HG02852 (cell line): ENCODE data around the gene TIE1.

Source experiments
- ATAC-seq: cut with Tn5 transposase; IDR thresholded peaks from one replicate; pipeline ENCODE4 v1.9.1; 2021; ENCODE audit warnings: mild to moderate bottlenecking, moderate library complexity; ENCODE audit not compliant: unreplicated experiment

The TIE1 gene

DNA sequence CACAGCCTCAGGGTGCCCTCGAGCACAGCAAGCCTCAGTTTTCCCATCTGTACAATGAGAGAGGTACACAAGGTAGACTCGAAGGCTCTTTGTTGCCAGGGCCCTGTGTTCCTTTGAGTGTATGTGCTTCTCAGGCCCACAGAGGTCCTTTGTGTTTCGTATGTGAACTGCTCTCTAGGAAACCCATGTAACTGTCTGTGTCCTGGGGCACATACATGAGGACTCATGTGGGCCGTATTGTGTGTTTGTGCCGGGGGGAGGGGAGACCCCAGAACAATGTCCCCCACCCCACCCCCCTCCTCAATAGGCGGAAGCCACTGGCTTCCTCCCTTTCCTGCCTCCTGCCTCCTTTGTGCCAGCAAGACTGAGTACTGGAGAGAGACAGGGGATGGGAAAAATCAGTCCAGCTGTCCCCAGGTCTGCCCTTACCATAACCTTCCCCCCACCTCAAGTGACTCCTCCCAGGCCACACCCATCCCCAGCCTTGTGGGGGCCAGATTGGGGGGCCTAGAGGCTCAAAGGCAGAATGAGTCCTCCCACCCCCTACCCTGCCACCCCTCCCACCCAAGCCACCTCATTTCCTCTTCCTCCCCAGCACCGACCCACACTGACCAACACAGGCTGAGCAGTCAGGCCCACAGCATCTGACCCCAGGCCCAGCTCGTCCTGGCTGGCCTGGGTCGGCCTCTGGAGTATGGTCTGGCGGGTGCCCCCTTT lies at the start of gene TIE1:
Gene TIE1, plus strand, starts transcription at position 605 of the 717 bp plus-strand sequence. Its CDS starts 90 bp downstream, at position 695.
- no peak for ATAC-seq

DNA sequence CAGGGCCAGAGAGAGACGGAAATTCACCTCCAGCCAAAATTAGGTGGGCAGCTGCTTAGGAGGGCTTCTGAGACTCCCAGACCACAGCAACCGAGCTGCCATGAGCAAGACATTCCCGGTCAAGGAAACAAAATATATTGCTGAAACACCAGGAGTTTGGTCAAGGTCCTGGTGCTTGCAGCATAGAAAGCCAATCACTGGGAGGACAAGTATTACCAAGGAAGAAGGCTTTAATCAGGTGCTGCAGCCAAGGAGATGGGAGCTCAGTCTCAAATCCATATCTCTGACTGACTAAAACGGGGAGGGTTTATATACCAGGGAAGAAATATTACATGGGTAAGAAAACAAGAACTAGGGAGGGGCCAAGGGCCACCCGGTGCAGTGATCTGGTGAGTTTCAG lies 49.8 kb upstream of the TIE1 start:
- ATAC-seq = no peak

DNA sequence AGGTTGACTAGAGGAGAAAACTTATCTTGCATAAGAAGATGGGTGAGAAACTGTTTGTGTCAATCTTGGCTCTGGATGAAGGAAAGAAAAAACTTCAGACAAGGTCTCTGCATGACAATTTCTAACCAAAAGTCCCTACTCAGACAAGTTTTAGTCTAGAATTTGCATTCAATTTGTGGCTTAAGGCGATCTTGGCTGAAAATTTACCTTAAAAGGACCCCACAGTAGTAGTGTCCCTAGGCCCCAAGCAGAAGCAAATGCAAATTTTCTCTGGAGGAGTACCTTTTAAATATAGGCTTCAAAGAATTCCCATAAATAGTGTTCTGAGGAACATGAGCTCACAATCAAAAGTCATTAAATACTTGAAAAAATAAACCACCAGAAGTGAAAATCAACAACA lies 48.6 kb upstream of the TIE1 start:
- no peak for ATAC-seq

DNA sequence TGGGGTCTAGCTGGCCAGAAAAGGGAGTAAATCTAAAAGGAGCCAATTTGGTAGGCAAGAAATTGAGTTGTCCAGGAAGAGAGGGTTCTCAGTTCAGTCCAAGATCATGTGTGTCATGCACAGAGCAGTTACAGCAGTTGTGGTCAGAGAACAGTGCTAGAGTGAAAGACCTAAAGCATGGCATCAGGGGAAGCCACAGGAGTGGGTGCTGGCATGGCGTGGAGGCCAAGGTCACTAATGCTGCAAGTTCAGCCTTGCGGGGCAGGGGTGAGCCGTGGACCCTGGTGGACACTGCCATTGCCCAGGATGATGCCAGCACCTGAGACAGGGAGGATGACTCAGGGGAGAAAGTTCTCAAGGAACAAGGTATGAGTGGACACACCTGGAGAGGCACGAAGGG lies 47.6 kb upstream of the TIE1 start:
- no peak for ATAC-seq

DNA sequence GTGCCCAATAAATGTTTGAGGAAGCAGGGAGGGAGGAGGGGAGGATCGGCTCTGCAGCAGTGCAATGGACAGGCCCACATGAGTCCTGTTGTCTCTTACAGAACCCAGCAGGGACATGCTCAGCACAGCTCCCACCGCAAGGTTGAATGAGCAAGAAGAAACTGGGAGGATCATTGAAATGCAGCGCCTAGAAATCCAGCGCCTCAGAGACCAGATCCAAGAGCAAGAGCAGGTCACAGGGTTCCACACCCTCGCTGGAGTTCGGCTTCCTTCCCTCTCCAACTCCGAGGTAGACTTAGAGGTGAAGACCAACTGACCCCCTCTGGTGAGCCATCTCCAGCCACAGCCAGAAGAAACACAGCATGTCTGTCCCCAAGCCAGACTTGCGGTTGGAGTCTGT lies 46.9 kb upstream of the TIE1 start:
- no peak for ATAC-seq

DNA sequence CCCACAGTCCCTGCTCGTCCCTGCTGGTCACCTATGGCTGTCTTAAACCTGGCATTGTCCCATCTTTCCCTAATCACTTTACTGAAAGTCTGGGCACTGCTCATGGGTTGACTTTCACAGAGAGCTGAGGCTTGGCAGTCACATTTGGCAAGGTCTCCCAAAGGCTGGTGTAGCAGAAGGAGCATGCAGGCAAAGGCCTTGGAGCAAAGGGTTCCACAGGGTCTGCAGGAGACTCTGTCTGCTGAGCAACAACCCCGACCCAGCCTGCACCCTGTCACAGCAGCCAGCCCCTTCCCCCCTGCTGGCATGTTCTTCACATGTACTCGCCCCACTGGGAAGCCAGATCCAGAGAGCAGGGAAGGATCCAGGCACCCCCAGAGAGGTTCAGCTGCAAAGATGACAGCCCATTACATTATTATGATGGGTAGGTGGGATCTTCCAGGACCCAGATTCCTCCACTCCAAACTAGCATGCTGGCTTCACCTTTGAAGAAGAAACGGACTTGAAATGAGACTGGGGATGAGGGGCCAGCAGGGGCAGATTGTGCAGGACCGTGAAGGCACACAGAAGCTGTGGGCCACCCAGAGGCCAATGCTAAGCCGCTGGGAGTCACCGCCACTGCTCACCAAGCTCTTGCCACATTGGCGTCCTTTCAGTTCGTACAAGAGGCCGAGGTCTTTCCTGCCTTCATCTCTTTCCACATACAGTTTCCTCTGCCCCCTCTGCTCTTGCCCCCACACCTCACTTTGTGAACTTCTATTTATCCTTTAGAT lies 45.2 kb upstream of the TIE1 start:
- no peak for ATAC-seq

DNA sequence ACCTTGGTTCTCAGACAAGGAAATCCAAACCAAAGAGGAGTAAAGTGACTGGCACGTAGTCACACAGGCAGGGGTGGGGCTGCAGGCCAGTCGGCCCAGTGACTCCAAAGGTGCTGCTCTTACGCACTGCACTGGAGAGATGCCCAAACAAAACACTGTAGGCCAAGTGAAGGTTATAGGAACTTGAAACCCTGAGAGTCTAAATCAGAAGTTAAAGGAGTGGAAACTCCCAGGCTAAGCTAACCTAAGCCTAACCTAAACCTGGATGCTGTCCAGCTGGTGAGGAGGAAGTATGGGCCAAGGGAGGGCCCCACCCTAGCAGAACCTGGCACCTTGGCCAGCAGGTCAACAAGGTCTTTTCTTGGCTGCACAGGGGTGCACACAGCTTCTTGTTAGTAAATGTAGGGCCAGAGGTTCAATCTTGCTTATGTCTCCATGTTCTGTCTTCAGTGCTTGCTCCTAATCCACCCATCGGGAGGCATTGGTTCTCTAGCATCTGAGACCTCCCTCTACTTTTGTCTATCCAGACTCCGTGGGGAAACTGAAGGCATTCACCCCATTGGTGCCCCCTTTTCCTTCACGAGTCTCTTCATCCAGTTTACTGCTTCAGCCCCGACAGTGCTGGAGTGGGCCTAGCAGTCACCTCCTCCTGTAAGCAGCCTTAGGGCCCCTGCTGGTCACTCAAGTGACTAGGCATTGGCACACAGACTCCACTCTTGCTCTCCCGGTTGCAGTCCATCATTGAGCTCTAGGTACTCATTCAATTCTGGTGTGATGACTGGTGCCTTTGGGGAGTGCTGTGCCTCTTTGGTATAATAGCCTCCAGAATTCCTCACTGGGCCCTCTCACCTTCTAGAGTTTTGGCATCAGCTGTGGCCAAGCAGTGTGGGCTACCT lies 43.9 kb upstream of the TIE1 start:
- ATAC-seq = no peak

DNA sequence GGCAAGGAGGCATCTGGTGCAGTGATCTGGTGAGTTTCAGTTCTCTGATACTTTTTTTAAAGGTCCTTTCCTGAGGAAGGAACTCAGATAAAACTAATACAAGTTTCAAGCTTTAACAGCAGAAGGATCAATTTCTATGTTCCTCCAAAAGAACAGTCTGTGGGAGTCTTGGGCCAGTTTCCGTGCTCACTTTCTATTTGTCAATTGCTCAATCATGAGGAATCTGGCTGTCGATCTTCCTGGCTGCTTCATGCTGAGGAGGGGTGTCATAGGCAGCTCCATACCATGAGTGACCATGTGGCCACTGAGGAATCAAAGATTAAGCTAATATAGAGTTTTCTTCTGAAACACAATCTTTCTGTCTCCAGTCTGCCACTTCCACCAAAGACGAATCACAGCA lies 42.4 kb upstream of the TIE1 start:
- ATAC-seq = no peak

DNA sequence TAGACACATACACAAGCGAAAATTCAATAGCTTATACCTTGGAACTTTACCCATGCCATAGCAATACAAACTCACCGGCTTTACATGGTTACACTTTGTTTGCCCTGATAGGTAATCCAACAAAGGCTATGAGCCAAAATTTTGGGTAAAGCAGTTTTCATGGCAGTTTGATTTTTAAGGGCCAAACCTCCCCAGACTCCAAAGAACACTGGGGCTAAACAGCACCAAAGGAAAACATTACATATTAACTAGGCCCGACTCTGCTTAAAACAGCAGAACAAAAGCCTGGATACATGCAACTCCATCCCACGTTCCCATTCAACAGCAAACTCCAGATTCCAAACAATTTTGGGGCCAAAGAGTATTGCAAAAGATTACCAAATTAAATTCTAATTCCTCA lies 35.4 kb upstream of the TIE1 start:
- no peak for ATAC-seq

DNA sequence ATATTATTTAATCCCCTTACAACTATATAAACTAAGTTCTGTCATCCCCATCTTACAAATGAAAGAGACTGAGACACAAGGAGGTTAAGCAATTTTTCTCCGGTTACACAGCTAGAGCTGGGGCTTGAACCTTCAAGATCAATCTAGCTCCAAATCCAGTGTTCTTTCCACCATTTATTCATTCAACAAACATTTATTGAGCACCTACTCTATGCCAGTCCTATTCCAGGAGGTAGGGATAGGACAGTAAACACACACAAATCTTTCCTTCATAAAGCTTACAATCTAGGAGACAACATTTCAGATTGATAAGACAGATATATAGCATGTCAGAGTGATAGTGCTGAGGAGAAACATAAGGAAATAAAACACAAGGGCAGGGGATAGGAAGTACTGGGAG lies 33.9 kb upstream of the TIE1 start:
- ATAC-seq = no peak

DNA sequence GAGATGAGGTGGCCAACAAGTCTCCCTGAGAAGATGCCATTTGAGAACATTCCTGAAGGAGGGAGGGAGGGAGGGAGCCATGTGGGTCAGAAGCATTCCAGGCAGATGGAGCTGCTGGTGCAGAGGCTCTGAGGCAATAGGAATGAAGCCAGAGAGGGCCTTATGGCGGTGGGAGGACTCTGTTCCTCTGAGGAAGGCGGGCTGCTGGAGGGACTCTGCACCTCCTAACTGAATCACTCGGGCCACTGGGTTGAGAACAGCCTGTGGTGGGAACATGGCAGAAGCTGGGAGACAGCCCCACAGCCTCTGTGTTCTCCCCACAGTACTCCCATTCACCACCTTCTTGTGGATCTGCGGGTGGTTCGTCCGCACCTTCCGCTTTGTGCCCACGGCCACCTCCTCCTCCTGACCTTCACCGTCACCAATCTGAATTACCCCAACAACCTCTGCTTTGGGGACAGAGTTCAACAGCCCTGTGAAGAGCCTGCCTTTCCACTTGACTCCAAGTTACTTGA lies 33.4 kb upstream of the TIE1 start:
- ATAC-seq = no peak

DNA sequence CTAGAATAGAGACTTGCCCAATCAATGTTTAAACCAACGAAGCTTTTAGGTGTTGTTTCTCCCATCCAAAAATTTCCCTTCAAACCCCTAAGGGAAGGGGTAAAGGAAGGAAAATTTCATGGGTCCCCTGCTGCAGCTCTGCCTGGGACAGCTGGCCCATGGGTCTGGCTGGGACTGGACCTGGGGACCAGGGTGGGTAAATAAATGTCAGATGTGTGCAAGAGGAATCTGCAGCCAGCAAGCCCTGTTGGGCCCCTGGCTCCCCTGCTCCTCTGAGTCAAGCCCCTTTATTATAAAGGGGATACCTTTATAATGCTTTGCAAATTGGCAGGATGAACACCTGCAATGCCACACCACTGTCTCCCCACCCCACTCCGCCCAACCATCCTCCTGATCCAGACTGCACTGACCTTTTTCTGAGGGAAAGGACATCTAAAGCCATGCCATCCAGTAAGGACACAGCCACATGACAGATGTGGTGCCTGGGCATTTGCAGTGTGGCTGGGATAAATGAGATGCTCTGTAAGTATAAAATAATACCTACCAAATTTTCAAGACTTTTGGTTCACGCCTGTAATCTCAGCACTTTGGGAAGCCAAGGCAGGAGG lies 32.9 kb upstream of the TIE1 start:
- no peak for ATAC-seq

DNA sequence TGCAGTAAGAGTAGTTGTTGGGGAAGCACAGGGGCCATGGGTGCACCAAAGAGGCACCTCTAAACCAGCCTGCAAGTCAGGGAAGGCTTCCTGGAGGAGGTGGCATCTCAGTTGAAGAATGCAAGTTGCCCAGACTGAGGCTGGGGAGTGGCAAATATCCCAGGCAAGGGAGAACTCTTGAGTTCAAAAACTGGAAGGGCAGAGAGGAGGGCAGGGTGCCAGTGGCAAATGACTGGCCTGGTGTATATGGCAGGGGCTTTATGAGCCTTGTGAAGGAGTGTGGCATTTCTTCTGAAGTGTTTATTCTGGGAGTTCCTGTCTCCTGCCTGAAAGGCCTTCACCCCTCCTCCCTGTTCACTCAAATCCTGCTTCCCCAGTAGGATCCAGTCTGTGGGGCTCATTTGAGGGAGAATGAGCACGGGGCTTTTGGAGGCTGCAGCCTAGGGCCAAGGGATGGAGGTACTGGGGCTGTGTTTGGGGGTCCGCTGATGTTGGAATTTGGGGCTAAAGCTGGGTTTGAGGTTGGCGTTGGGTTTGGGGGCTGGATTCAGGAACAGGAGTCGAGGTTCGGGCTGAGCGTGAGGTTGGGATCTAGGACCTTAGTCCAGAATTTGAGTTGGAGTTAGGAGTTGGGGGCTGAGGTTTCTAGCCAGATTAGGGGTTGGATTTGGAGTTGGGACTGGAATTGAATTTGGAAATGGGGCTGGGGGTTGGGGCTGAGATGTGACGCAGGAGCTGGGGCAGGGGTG lies 31.0 kb upstream of the TIE1 start, which contains the start of gene TMEM125:
Gene TMEM125, plus strand, starts transcription at position 357 of the 749 bp plus-strand sequence. CDS start 2,740 bp downstream, outside the sequence.
- no peak for ATAC-seq

DNA sequence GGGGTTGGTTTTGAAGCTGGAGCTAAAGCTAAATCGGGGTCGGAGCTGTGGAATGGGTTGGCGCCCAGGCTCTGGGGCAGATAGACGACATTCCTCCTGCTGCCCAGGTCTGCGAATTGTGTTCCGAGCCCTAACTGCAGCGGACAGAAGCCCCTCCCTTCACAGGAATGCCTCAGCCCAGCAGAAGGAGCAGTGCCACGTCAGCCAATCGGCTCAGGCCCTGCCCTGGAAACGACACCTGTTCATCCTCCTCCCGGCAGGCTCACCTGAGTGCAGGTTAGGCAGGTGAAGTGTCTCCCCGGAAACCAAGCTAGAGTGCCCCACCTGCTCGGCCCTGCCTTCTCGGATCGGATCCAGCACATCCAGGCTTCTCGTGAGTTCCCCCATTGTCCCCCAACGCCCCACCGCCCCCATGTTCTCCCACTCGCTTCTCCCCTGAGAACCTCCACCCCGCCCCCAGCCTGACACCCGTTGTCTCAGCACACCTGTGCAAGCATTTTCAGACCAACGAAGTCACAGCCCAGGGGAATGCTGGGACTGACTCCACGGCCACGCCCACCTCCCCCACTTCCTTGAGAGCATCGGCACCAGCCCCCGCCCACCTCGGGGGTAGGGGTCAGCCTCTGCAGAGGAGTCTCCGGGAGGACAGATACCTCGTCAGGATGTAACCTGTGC lies 30.2 kb upstream of the TIE1 start:
- no peak for ATAC-seq

DNA sequence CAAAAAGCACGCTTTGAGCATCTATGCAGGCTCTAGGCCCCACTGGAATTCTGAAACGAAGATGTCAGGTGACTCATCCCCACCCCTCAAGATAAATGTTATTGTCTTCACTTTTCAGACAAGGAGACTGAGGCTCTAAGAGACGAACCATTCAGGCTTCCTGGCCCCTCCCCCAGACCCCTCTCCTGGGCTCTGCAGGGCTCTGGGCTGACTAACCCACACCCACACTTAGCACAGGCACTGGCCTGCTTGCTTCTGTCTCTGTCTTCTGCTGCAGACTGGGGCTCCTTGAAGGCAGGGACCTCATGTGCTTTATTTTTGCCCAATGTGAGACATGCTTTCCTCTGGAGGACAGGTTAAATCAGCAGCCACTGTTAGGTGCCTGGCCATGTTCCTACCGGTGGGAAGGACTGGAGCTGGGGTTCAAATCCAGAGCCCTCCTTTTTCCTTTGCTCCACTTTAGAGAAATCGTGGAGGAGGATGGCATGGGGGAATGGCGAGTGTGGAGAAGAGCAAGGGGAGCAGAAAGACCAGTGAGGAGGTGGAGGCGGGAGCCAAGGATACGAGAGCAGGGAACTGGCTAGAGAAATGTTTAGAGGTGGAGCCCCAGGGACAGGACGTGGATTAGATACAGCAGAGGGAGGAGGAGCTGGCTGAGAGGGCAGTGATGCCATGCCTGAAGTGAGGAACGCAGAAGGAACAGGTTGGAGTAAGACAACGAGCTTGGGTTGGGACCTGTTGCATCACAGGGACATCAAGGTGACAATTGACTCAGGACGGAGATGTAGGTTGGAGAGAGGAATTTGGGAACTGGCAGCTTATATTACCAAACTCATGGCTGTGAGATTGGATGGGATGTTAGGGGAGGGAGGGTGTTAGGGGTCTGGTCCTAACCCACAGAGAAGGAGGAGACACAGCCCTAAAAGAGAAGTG lies 29.3 kb upstream of the TIE1 start:
- ATAC-seq = no peak

DNA sequence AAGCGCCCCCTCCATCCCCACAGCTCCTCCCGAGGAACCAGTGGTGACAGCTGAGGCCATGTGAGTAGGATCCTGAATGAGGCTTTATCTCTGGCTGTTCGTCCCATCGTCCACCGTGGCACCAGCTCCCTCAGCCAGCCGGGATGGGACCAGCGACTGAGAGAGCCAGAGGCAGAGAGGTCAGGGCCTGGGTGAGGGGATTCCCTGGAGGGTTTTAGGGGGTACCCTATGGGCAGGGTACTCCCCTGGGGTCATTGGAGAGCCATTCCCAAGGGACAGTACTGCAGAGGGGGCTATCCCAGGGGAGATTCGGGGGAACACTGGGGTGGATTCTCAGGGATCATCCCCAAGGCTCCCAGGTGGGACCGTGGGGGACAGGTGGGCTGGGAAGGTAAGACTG lies 28.6 kb upstream of the TIE1 start:
- no peak for ATAC-seq

DNA sequence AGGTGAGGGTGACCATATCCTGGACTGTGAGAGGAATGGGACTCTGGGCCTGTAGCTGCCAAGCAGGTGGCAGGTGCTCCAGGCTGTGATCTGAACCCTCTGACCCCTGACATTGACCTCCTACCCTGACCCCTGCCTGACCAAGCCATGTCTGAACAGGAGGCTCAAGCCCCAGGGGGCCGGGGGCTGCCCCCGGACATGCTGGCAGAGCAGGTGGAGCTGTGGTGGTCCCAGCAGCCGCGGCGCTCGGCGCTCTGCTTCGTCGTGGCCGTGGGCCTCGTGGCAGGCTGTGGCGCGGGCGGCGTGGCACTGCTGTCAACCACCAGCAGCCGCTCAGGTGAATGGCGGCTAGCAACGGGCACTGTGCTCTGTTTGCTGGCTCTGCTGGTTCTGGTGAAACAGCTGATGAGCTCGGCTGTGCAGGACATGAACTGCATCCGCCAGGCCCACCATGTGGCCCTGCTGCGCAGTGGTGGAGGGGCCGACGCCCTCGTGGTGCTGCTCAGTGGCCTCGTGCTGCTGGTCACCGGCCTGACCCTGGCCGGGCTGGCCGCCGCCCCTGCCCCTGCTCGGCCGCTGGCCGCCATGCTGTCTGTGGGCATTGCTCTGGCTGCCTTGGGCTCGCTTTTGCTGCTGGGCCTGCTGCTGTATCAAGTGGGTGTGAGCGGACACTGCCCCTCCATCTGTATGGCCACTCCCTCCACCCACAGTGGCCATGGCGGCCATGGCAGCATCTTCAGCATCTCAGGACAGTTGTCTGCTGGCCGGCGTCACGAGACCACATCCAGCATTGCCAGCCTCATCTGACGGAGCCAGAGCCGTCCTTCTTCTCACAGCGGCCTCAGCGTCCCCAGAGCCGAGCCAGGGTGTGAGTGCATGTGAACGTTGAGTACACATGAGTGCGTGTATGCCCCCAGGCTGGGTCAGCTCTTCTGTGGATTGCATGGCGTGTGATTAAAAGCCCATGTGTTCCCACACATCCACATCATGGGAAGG lies 27.9 kb upstream of the TIE1 start:
- no peak for ATAC-seq
